Adipocyte (in vitro differentiated cells): ENCODE data around the gene RNASE11.

Experiments
- DNase-seq: peaks from one replicate; pipeline ENCODE4 v3.0.0-alpha.2; 2015; ENCODE audit warnings: low read depth
- H3K27me3 ChIP-seq: replicated peaks from 2 replicates; pipeline ENCODE4 v1.7.0; 2013; ENCODE audit warnings: mild to moderate bottlenecking, low read length, moderate library complexity; ENCODE audit not compliant: control insufficient read depth, insufficient read depth
- H3K36me3 ChIP-seq: 2 replicates; pipeline ENCODE4 v1.7.0; 2013; ENCODE audit warnings: low read length, mild to moderate bottlenecking, moderate library complexity; ENCODE audit not compliant: control insufficient read depth, insufficient read depth, severe bottlenecking
- H3K4me1 ChIP-seq: 2 replicates; pipeline ENCODE4 v1.7.0; 2013; ENCODE audit warnings: mild to moderate bottlenecking, low read length, moderate library complexity; ENCODE audit not compliant: control insufficient read depth, insufficient read depth
- H3K4me3 ChIP-seq: 2 replicates; pipeline ENCODE4 v1.7.0; 2013; ENCODE audit warnings: mild to moderate bottlenecking, low read length, moderate library complexity
- H3K9ac ChIP-seq: 2 replicates; pipeline ENCODE4 v1.7.0; 2013; ENCODE audit warnings: mild to moderate bottlenecking, low read length, moderate library complexity
- H3K9me3 ChIP-seq: 2 replicates; pipeline ENCODE4 v1.7.0; 2013; ENCODE audit warnings: mild to moderate bottlenecking, low read length, moderate library complexity; ENCODE audit not compliant: control insufficient read depth

The RNASE11 gene

DNA sequence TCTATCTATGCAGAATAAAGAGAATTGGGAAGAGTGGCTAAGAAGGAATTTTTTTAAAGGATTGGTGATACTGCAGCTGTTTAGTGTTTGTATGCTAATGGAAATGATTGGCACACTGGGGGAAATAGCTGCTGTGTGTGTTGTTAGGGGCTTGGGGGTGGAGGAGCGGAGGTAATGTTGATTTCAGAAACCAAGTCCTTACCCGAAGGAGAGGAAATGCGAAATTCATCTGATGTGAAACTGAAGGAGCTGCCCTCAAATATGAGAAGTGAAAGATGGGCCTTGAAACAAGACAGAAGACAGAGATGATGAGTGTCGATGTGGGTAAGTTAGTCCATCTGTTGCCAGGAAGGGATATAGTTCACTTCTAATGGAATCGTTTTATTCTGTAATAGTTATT is 24.6 kb upstream of the RNASE11 start:
- Histone ChIP-seq H3K4me3 (no peak overlapping the region), H3K4me1 (peaks cover 13% of the 10 kb centered on the region), H3K9ac (no peak overlapping the region), H3K9me3 (no peaks in the 10 kb centered on the region), H3K36me3 (no peaks in the 10 kb centered on the region), H3K27me3 (no peaks in the 10 kb centered on the region)
- DNase-seq, result no peak

- no peak overlapping the region for H3K4me3 ChIP-seq
- H3K9me3 ChIP-seq, result no peaks in the 10 kb centered on the region
- no peaks in the 10 kb centered on the region for H3K36me3 ChIP-seq
- DNase-seq, result no peak
- no peaks in the 10 kb centered on the region for H3K27me3 ChIP-seq
- no peak overlapping the region for H3K9ac ChIP-seq
- peaks cover 13% of the 10 kb centered on the region for H3K4me1 ChIP-seq
Measured at GRCh38 chr14:20611277-20611676, 23.5 kb upstream of the RNASE11 start.

DNA sequence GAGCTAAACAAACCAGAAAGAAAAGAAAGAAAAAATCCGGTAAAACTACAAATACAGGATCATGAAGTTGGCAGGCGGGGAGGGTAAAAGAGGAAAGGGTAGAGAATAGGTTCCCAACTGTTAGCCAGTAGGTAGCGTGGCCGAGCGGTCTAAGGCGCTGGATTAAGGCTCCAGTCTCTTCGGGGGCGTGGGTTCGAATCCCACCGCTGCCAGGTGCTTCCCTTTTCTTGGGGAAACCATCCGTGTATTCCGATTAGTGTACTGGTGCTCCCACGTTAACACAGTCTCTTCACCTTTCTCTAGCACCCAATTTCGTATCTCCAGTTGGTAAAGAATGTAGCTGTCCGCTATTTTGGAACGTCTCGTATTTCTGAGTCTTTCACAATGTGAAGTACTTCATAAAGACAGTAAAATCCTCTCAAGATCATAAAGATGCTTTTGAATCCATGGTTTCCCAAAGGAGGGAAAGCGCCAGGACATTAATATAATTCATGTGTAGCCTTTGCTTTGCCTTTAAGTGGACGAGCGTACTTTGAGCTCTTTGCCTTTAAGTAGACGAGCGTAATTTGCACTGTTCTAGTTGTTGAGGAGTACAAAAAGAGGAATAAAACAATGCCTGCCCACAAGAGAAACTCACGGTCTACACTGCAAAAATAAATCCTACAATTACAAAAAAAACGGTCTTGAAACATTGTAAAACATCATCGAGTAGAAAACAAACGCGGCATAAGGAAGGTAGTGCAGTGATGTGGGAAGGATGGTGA is 22.4 kb upstream of the RNASE11 start:
- Histone ChIP-seq H3K9me3 (no peaks in the 10 kb centered on the region), H3K27me3 (no peaks in the 10 kb centered on the region), H3K4me1 (peaks cover 13% of the 10 kb centered on the region), H3K4me3 (peak overlapping the region; percentile 94), H3K9ac (peak overlapping the region; percentile 80), H3K36me3 (no peaks in the 10 kb centered on the region)
- peak; percentile 80 for DNase-seq

GRCh38 chr14:20609215-20610001 is 21.6 kb upstream of the RNASE11 start:
- H3K27me3 ChIP-seq, result no peaks in the 10 kb centered on the region
- H3K4me1 ChIP-seq, result peaks cover 9% of the 10 kb centered on the region
- H3K4me3 ChIP-seq, result peak overlapping the region; percentile 94
- no peaks in the 10 kb centered on the region for H3K36me3 ChIP-seq
- peak overlapping the region; percentile 80 for H3K9ac ChIP-seq
- H3K9me3 ChIP-seq, result no peaks in the 10 kb centered on the region
- DNase-seq, result peak; percentile 96

DNA sequence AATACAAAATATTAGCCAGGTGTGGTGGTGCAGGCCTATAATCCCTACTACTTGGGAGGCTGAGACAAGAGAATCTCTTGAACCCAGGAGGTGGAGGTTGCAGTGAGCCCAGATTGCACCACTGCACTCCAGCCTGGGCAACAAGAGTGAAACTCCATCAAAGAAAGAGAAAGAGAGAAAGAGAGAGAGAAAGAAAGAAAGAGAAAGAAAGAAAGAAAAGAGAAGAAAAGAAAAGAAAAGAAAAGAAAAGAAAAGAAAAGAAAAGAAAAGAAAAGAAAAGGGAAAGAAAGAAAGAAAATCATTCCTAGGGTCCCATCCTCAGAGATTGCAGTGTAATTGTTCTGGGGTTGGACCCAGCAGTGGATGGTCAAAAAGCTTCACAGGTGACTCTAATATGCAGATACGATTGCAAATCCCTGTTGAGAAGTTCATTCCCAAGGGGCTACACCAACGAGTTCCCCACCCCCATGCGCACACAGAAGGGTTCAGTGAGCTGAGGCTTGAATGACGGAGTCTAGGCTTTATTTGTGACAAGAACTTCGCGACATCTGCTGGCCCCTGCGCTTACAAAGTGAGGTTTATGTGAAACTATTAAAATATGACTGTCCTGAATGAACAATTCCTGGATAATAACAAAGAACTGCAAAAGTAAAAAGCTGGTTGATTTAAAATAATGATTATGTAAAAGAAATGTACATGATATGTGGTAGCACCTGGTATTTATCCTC is 20.7 kb upstream of the RNASE11 start:
- peaks cover 6% of the 10 kb centered on the region for H3K27me3 ChIP-seq
- H3K9me3 ChIP-seq, result no peaks in the 10 kb centered on the region
- no peaks in the 10 kb centered on the region for H3K36me3 ChIP-seq
- no peak overlapping the region for H3K9ac ChIP-seq
- DNase-seq, result no peak
- no peak overlapping the region for H3K4me3 ChIP-seq
- peaks cover 3% of the 10 kb centered on the region for H3K4me1 ChIP-seq

GRCh38 chr14:20607617-20608016 is 19.8 kb upstream of the RNASE11 start:
- Histone ChIP-seq H3K36me3 (no peaks in the 10 kb centered on the region), H3K9ac (no peak overlapping the region), H3K27me3 (peaks cover 6% of the 10 kb centered on the region), H3K4me3 (no peak overlapping the region), H3K4me1 (peaks cover 3% of the 10 kb centered on the region), H3K9me3 (no peaks in the 10 kb centered on the region)
- no peak for DNase-seq

- Histone ChIP-seq H3K27me3 (peaks cover 6% of the 10 kb centered on the region), H3K9ac (no peak overlapping the region), H3K9me3 (no peaks in the 10 kb centered on the region), H3K4me1 (peaks cover 3% of the 10 kb centered on the region), H3K36me3 (no peaks in the 10 kb centered on the region), H3K4me3 (no peak overlapping the region)
- DNase-seq, result no peak
Measured at GRCh38 chr14:20606902-20607242, 19.1 kb upstream of the RNASE11 start.

GRCh38 chr14:20606190-20606901 is 18.5 kb upstream of the RNASE11 start:
- peaks cover 3% of the 10 kb centered on the region for H3K4me1 ChIP-seq
- no peaks in the 10 kb centered on the region for H3K9me3 ChIP-seq
- DNase-seq, result peak; percentile 39
- H3K27me3 ChIP-seq, result peaks cover 6% of the 10 kb centered on the region
- no peaks in the 10 kb centered on the region for H3K36me3 ChIP-seq
- H3K9ac ChIP-seq, result no peak overlapping the region
- H3K4me3 ChIP-seq, result no peak overlapping the region

DNA sequence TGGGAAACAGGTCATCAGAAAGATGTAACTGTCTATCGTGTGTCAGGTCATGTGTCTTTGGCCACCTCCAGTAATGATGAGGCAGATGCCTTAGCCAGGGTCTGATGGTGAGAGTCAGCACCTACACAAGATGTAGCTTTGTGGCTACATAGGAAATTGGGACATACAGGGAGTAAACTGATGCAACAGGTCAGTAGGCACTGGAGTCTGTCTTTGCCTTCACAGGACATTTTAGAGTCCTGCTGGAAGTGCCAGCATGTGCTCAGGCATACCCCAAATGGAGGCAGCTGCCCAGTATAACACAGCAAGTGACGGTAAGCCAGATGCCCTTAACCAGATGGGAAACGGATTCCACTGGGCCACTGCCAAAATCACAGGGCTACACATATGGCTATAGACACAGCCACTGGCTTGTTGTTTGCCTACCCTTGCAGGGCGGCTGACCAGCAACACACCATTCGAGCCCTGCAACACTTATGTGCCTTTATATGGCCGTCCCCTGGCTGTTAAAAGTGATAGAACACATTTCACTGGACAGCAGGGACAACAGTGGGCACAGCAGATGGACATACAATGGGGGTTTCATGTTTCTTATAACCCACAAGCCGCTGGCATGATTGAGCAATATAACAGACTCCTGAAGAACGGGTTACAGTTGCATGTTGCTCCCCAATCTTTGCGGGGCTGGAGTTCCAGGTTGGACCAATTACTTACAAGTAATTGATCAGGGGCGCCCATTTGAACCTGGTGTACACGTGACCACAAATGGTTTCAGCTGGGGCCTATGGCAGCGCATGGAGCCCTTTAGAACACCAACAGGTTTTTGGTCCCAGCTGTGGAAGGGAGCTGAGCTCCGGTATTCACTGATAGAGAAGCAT is 16.3 kb upstream of the RNASE11 start:
- no peaks in the 10 kb centered on the region for H3K4me1 ChIP-seq
- H3K9me3 ChIP-seq, result no peaks in the 10 kb centered on the region
- H3K4me3 ChIP-seq, result no peak overlapping the region
- H3K36me3 ChIP-seq, result no peaks in the 10 kb centered on the region
- no peak for DNase-seq
- peaks cover 9% of the 10 kb centered on the region for H3K27me3 ChIP-seq
- H3K9ac ChIP-seq, result no peak overlapping the region

DNA sequence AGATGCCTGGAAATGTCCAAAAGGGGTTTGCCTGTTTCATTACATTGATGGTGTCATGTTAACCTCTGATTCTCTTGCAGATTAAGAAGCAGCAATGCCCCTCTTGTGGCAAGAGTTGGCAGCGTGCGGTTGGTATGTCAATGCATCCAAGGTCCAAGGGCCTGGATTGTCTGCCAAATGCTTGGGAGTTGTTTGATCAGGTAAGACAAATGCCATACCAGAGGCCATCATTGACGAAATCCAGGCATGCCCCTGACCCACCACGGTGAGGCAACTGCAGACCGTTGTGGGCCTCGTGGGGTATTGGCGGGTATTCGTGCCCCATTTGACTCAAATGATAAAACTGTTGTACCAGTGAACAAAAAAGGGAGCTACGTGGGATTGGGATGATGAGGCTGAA is 14.8 kb upstream of the RNASE11 start:
- Histone ChIP-seq H3K27me3 (peaks cover 9% of the 10 kb centered on the region), H3K9me3 (no peaks in the 10 kb centered on the region), H3K4me3 (no peak overlapping the region), H3K36me3 (no peaks in the 10 kb centered on the region), H3K9ac (no peak overlapping the region), H3K4me1 (peaks cover 5% of the 10 kb centered on the region)
- no peak for DNase-seq
